ENCODE measurements around the gene DPPA2.
"Not testable (repeated sequence)": the region's sequence is repeated elsewhere in the genome, so short reads cannot be mapped to it uniquely, and the experiment has no call there.

Gene DPPA2, protein sequence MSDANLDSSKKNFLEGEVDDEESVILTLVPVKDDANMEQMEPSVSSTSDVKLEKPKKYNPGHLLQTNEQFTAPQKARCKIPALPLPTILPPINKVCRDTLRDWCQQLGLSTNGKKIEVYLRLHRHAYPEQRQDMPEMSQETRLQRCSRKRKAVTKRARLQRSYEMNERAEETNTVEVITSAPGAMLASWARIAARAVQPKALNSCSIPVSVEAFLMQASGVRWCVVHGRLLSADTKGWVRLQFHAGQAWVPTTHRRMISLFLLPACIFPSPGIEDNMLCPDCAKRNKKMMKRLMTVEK

DNA sequence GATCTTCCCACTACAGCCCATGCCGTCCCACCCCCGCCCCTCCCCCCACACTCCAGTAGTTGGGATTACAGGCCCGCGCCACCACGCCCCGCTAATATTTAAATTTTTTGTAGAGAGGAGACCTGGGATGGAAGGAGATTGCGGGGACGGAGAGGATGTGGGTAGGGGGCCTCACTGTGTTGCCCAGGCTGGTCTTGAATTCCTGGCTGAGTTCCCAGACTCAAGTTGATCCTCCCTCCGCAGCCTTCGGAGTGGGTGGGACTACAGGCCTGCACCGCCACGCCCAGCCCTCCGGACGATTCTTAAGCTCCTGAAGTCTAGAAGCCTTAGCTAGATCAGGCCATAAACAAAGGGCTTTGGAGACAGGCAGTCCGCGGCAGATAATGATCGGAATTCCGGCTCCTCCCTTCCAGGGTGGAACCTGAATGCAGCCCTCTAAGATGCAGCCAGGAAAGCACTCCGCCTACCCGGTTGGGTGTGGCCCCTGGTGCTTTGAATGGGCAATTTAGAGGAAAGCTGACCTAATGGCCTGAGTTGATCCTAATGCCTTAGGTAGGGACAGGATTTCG lies at the start of gene DPPA2:
TSS of gene DPPA2 (minus strand) at position 356 of the 569 bp plus-strand sequence. CDS start 1,975 bp downstream, outside the sequence.
- no peak for DNase-seq

DNA sequence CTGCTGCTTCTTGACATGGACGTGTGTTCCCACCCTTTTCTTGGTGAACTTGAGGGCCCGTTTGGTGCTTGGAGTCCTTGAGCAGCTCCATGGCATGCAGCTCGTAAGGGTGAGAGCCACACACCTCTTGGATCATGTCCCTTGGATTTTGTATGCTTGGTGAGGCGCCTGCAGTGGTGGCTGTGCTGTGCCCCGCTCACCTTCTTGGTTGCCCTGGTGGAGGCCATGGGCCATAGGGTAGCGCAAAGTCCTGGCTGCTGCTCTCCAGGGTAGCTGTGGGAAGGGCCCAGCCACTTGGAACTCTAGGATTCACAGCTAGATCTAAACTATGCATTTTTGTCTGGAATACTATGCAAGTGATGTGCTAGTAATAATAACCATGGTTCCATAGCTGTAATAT lies 47.8 kb upstream of the DPPA2 start:
- DNase-seq, result no peak

GRCh38 chr3:109363634-109364033 lies 47.3 kb upstream of the DPPA2 start:
- no peak for DNase-seq

DNA sequence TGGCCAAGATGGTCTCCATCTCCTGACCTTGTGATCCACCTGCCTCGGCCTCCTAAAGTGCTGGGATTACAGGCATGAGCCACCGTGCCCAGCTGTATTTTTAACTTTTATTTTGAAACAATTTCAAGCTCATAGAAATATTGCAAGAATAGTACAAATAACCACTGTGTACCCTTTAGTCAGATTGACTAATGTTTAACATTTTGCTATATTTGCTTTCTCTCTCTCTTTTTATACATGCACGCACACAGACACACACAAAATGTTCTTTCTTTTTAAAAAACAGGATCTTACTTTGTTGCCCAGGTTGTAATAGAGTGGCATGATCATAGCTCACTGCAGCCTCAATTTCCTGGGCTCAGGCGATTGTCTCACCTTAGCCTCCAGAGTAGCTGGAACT lies 46.5 kb upstream of the DPPA2 start:
- DNase-seq, result no peak

DNA sequence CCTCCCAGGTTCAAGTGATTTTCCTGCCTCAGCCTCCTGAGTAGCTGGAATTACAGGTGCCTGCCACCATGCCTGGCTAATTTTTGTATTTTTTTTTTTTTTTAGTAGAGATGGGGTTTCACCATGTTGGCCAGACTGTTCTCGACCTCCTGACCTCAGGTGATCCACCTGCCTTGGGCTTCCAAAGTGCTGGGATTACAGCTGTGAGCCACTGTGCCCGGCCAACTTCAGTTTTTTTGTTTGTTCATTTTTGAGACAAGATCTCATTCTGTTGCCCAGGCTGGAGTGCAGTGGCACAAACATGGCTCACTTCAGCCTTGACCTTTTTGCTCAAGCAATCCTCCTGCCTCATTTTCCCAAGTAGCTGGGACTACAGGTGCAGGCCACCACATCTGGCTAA lies 42.5 kb upstream of the DPPA2 start:
- not testable (repeated sequence) for DNase-seq

DNA sequence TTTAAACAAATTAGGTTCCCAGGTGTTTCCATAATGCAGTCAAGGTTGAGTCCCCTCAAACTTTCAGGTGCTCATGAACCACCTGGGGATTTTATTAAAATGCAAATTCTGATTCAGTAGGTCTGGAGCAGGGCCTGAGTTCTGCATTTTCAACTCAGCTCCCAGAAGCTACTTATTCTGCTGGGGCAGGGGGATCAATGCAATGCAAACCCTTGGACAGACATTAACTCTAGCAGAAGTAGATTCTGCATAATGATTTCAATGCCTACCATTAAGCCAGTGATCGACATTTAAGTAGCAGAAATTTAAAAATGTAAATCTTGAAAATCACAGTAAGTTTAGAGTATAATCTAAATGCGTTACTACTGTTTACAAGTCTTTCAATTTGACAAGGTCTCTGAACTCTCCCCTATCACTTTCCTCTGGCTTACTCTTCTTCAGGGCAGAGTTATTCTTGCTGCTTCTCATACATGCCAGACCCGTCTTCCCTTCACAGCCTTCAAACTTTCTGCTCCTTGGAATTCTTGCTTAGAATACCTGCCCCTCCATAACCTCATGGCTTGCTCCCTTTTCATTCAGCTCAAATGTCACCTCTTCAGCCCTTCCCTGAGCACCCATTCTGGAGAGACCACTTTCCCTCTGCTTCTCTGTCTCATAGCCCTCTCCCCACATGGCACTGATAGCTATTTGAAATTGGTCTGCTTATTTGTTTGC lies 40.3 kb upstream of the DPPA2 start:
- no peak for DNase-seq

- DNase-seq, result no peak
Measured at GRCh38 chr3:109355625-109356441, 39.5 kb upstream of the DPPA2 start.

- DNase-seq, result no peak
Measured at GRCh38 chr3:109353057-109353456, 36.7 kb upstream of the DPPA2 start.

- no peak for DNase-seq
Measured at GRCh38 chr3:109351231-109351630, 34.9 kb upstream of the DPPA2 start.

DNA sequence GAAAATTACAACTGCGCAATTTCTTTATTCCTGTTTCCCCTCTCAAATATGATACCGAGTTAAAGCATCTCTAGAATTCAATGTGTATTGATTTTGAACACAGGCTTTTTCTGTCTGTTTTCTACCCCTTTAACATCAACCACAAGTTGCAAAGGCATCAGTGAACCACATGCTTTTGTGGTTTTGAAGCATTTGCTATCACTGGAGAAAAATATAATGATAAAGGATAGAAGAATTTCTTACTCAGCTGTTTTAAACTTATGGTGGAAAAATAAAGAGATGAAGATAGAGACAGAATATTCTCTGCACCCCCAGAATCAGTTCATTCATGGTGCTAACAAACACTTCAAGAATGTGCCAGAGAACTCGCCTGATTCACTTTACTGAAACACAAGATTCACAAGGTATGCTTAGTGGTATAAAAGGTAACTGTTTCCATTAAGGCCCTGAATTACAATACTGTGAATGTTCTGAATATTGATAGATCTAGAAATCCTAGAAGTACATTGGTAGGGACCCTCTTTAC lies 30.5 kb upstream of the DPPA2 start:
- DNase-seq, result no peak

DNA sequence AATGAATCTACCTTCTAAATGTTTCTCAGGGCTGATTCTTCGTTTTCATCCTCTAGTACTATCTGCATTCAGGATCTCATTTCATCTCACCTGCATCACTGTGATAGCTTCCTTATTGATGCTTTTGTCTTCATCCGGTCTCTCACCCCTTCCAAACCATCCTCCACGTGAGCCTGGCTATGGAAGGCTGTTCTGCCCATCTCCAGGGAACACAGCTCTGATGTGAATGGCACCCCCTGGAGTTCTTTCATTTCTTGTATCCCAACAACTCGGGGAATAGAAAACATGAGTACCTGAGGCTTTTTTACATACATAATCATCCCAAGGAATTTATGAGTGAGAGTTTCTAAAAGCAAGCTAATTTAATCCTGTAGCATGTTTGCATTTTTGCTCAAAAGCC lies 29.8 kb upstream of the DPPA2 start:
- DNase-seq, result no peak

DNA sequence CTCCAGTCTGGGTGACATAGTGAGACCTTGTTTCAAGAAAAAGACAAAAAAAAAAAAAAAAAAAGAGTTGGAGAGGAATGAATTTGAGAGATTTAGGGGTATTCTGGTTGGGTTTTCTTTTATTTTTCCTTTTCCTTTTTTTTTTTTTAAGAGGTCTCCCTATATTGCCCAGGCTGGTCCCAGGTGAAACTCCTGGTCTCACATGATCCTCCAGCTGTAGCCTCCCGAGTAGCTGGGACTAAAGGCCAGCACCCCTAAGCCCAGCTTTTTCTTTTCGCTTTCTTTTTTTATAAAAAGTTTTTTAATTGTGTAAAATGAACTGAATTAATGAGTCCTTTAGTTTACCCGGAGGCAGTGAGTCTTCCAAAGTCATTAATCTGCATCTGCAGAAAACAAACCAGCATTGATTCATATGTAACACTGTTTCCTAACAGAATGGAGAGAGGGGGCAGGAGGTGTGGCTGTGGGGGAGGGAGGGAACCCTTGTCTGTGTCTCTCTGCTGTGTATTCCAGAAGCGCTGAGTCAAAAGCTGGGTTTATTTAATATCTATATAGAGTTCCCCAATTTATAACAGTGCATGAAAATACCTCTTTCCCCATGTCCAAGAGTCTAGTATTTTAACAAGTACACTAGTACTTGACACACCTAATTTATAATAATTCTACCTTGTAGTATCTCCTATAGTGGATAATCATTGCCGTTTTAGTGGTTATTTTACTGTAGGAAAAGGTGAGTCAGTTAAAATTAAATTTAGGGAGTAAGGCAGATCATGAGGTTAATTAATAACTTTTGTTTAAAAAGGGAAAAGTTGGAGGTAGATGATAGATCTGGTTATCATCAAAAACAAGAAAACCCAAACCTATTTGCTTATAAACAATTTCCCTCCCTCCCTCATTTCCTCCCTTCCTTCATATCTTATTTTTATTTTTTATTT lies 23.7 kb upstream of the DPPA2 start:
- DNase-seq, result no peak

DNA sequence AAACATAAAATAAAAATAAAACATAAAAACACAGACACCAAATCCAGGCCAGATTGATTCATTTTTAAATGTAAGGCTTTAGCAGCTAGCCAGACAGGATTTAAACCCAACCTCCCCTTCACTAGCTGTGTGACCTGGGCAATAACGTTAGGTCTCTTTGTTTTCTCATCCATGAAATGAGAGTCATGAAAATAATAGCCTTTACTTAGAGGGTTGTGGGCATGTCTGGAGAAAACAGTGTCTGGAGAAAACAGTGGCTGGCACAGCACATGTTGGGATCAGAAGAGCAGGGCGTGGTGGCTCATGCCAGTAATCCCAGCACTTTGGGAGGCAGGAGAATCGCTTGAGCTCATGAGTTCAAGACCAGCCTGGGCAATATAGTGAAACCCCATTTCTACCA lies 22.9 kb upstream of the DPPA2 start:
- DNase-seq, result no peak

DNA sequence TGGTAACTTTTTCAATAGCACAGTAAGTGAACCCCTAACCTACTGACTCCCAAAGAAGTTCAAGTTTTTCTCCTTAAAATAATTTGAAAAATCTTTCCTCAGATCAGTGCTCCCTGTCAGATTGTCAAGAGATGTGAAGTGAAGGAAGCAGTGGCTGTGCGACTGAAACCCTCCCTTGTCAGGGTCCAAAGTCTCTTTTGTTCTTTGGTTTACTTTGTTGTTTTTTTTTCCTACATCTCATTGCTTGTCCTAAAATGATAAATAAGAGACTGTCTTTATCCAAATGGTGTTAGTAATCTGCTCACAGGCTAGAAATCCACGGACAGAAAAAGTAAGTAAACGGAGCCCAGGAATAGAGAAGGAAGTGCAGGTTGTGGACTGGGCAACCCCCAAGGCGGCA lies 22.0 kb upstream of the DPPA2 start:
- no peak for DNase-seq

GRCh38 chr3:109337393-109337792 lies 21.1 kb upstream of the DPPA2 start, which contains the start of gene DPPA4:
Gene DPPA4, minus strand, starts transcription at chr3:109337546. Its CDS starts 29 bp downstream, at chr3:109337517.
- no peak for DNase-seq

- peak; percentile 1 for DNase-seq
Measured at GRCh38 chr3:109336291-109336861, 20.1 kb upstream of the DPPA2 start.

DNA sequence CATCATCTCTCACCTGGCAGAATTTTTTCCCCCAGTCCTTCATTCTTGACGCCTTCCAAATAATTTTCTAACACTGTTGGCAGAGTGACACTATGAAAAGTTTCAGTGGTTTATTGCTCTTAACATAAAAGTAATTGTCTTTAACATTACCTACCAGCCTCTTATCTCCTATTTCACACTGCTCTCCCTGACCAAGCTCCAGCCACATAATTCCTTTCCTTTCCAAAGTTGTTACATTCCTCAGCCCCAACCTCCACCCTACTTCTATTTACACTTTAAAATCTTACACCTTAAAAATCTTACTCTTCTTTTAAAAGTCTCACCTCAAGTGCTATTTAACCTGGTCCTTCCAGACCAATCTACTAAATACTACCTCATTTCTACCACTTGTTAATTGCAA lies 18.3 kb upstream of the DPPA2 start:
- no peak for DNase-seq

DNA sequence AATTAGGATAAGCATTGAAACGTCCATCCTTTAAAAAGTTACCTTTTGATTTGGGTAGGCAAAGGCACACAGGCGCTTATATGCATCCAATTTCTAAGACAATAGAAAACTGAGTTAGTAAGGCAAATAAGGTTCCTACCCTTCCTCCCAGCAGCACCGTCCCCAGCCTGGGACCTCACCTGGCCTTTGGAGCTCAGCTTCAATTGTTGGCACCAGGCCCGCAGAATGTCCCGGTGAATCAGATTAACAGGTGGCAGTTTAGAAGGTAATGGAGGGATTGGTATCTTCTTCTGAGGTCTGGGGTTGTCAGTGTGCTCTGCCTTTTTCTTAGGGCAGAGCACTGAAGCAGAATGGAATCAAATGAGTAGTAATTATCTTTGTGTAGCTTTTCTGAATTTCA lies 15.4 kb upstream of the DPPA2 start:
- DNase-seq, result no peak

DNA sequence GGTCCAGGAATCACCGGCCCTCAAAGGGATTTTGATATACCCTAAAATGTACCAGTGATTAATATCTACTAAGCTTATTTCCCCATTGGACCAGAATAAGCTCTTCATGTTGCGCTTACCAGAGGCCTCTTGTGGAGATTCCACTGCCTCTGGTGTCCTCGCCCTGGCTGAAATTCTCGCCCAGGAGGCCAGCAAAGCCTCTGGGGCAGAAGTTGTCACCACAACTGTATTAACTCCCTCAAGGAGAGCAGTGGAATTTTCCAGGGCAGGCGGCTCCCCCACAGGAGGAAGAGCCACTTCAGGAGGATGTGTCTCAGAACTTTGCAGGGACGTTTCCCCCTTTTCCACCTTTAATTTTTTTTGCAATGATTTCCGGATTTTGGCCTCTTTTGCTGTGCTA lies 14.1 kb upstream of the DPPA2 start:
- DNase-seq, result no peak

GRCh38 chr3:109328202-109328601 lies 11.9 kb upstream of the DPPA2 start:
- DNase-seq, result no peak

DNA sequence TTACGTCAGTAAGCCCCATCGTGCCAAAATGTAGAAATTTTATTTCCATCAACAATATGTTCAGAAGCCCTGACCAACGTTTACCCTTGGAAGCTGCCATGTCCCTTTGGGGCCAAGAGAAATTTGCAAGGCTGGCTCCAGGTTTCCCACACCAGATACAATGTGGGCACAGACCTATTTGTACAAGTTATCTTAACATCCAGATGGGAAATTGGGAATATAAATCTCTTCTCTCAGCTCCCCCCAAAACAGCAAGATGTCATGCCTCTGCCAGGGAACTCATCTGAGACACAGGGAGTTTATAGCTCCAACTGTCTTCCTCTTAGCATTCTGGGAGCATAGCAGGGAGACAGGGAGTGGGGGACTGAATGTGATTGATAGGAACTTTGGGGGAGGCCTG lies 9.3 kb upstream of the DPPA2 start:
- no peak for DNase-seq

DNA sequence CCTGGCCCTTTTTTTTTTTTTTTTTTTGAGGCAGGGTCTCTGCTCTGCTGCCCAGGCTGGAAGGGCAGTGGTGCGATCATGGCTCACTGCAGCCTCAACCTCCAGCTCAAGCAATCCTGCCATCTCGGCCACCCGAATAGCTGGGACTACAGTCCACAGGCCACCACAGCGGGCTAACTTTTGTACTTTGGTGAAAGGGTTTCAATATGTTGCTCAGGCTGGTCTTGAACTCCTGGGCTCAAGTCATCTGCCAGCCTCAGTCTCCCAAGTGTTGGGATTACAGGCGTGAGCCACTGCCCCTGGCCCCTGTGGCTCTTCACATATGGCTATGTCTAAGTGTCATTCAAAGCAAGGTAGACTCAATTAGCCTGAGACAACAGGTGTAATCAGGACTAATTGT lies 8.8 kb upstream of the DPPA2 start:
- DNase-seq, result no peak
